Stimulated activated naive CD8-positive, alpha-beta T cell treated with anti-CD3 and anti-CD28 coated beads, Interleukin-15, amount 100 ng/mL, for 72 hours (primary cell): Measurements from ENCODE around the gene NCAM1.
"Not testable (repeated sequence)": the region's sequence is repeated elsewhere in the genome, so short reads cannot be mapped to it uniquely, and the experiment has no call there.

Source experiments
- ATAC-seq: fragments of 150-1000 bp; cut with Tn5 transposase; 2 replicates; pipeline ENCODE4 v1.10.0; 2021; ENCODE audit warnings: mild to moderate bottlenecking, moderate library complexity
- DNase-seq, 2 donors: peaks; one replicate each; pipeline ENCODE4 v3.0.0; 2021 to 2022
- H3K27ac Mint-ChIP-seq, 2 donors: one replicate each; pipeline ENCODE4 v1.8.0; 2022; ENCODE audit warnings: mild to moderate bottlenecking in 2 of 2, mixed read lengths in 2 of 2, moderate library complexity in 2 of 2
- H3K27me3 Mint-ChIP-seq: one replicate; pipeline ENCODE4 v1.8.0; 2022; ENCODE audit warnings: mixed read lengths
- H3K4me1 Mint-ChIP-seq: one replicate; pipeline ENCODE4 v1.8.0; 2022; ENCODE audit warnings: mild to moderate bottlenecking, mixed read lengths
- H3K4me3 Mint-ChIP-seq, 2 donors: one replicate each; pipeline ENCODE4 v1.8.0; 2022; ENCODE audit warnings: mild to moderate bottlenecking in 2 of 2, mixed read lengths in 2 of 2, moderate library complexity in 1 of 2
- H3K9me3 Mint-ChIP-seq, 2 donors: one replicate each; pipeline ENCODE4 v1.8.0; 2022; ENCODE audit warnings: mixed read lengths in 2 of 2

NCAM1 gene

DNA sequence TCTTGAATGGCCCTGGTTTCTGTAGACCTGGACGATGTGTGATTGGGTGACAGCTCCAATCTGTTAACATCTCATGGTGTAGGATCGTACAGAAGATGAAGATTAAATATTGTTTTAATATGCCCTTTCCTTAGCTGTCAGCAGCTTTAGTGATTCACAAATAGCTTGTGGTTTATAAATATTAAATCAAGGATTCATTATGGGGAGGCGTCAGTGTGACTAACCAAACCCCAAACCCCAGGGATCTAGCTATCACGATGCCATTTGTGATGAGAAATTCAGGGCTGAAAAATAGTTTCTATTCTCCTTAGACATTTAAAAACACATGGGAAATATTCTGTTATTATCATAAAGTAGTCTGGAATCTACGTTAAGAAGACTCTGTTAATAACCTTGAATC, 73.4 kb downstream of the NCAM1 start:
- Mint-ChIP-seq H3K27ac (no peak overlapping the region), H3K4me3 (no peak overlapping the region), H3K27me3 (no peaks in the 10 kb centered on the region), H3K4me1 (no peaks in the 10 kb centered on the region), H3K9me3 (peaks cover 6 to 7% of the 10 kb centered on the region in 2 donors)
- DNase-seq (no peak), ATAC-seq (no peak)

DNA sequence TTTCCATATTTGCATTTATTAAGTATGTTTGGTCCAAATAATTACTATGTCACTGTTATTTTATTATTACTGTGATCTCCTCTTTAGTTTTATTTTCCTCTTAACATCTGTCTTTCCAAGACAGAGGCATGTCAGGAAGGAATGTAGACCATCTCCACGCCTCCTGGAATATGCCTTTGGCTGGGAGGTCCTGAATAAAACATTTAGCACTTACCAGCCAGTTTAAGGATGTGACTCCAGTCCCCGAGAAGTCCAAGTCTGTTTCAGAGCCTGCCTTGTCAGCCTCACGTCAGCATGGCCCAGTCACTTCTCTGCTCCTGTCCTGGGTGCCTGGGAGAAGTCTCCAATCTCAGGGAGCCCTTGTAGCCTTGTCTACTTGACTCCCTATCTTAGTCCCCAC, 74.5 kb downstream of the NCAM1 start:
- peaks cover 6 to 7% of the 10 kb centered on the region in 2 donors for H3K9me3 Mint-ChIP-seq
- ATAC-seq: no peak
- no peak for DNase-seq
- no peaks in the 10 kb centered on the region for H3K4me1 Mint-ChIP-seq
- no peak overlapping the region for H3K4me3 Mint-ChIP-seq
- H3K27ac Mint-ChIP-seq: no peak overlapping the region
- H3K27me3 Mint-ChIP-seq: no peaks in the 10 kb centered on the region

DNA sequence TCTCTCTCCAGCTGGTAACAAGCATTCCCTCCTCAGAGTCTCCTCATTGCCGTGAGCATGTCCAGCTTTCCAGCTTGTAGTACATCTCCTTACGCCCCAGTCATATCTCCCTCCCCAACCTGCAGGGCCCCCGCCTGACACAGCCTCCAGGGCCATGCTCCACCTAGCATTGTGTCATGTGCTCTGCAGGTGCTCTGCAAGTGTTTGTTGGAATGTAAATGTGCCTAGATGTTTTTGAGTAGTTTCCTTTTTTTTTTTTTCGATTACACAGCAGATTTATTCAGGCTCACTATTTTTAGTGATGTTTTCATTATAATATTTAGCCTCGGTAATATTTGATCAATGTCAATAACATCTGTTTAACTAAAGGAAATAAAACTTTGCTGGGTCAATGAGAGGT, 82.5 kb downstream of the NCAM1 start:
- peaks cover 17% of the 10 kb centered on the region for H3K27me3 Mint-ChIP-seq
- no peak for DNase-seq
- no peaks in the 10 kb centered on the region for H3K4me1 Mint-ChIP-seq
- no peak overlapping the region for H3K4me3 Mint-ChIP-seq
- H3K9me3 Mint-ChIP-seq: peaks cover 0 to 16% of the 10 kb centered on the region in 2 donors
- ATAC-seq: no peak
- no peak overlapping the region for H3K27ac Mint-ChIP-seq

DNA sequence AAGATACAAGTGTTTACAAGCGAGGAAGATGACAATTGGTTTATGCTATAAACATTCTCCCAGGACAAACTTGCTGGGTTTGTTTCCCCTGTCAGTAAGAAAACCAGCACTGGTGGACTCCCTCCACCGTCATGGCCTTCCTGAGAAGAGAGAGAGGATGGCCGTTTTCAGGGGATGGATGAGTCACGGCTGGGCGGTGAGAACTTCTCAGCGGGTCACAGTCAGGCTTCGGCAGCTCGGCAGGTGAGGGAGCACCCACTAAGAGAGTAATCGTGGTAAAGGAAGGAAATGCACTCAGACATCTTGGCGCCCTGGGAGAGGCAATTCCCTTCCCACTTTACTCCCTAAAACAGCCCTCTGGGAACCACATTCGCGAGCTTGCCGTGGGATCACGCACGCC, 83.9 kb downstream of the NCAM1 start:
- ATAC-seq (no peak), DNase-seq (no peak)
- Mint-ChIP-seq H3K4me1 (no peaks in the 10 kb centered on the region), H3K9me3 (peaks cover 0 to 16% of the 10 kb centered on the region in 2 donors), H3K4me3 (no peak overlapping the region), H3K27me3 (peaks cover 17% of the 10 kb centered on the region), H3K27ac (no peak overlapping the region)

GRCh38 chr11:113046866-113047265, 85.6 kb downstream of the NCAM1 start:
- Mint-ChIP-seq H3K27me3 (peaks cover 12% of the 10 kb centered on the region), H3K9me3 (peaks cover 0 to 16% of the 10 kb centered on the region in 2 donors), H3K27ac (no peak overlapping the region), H3K4me1 (no peaks in the 10 kb centered on the region), H3K4me3 (no peak overlapping the region)
- ATAC-seq: no peak
- DNase-seq: no peak

- ATAC-seq: no peak
- DNase-seq: no peak
- H3K4me1 Mint-ChIP-seq: no peaks in the 10 kb centered on the region
- H3K27me3 Mint-ChIP-seq: no peaks in the 10 kb centered on the region
- H3K9me3 Mint-ChIP-seq: peaks cover 0 to 16% of the 10 kb centered on the region in 2 donors
- no peak overlapping the region for H3K27ac Mint-ChIP-seq
- H3K4me3 Mint-ChIP-seq: no peak overlapping the region
Measured at GRCh38 chr11:113048820-113049768, 87.9 kb downstream of the NCAM1 start.

DNA sequence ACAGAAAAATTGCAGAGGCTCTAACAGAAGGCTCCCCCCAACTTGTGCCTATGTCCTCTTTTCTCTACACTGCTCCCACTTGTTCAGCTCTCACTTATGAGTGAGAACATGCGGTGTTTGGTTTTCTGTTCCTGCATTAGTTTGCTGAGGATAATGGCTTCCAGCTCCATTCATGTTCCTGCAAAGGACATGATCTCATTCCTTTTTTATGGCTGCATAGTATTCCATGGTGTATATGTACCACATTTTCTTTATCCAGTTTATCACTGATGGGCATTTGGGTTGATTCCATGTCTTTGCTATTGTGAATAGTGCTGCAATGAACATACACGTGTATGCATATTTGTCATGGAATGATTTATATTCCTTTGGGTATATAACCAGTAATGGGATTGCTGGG, 91.8 kb downstream of the NCAM1 start:
- ATAC-seq: not testable (repeated sequence)

GRCh38 chr11:113057038-113057437, 95.8 kb downstream of the NCAM1 start:
- Mint-ChIP-seq H3K27ac (no peak overlapping the region), H3K4me3 (no peak overlapping the region), H3K27me3 (no peaks in the 10 kb centered on the region), H3K4me1 (no peaks in the 10 kb centered on the region), H3K9me3 (no peaks in the 10 kb centered on the region)
- no peak for DNase-seq
- no peak for ATAC-seq

More for the DNA sequence above, 91.8 kb downstream of the NCAM1 start:
- not testable (repeated sequence) for H3K9me3 Mint-ChIP-seq, H3K27ac Mint-ChIP-seq, DNase-seq, H3K4me1 Mint-ChIP-seq, H3K4me3 Mint-ChIP-seq, H3K27me3 Mint-ChIP-seq

- Mint-ChIP-seq H3K9me3 (no peaks in the 10 kb centered on the region), H3K4me1 (no peaks in the 10 kb centered on the region), H3K27me3 (no peaks in the 10 kb centered on the region), H3K4me3 (no peak overlapping the region), H3K27ac (no peak overlapping the region)
- ATAC-seq (no peak), DNase-seq (no peak)
Measured at GRCh38 chr11:113059548-113059947, 98.3 kb downstream of the NCAM1 start.

- no peaks in the 10 kb centered on the region for H3K9me3 Mint-ChIP-seq
- H3K27me3 Mint-ChIP-seq: peaks cover 7% of the 10 kb centered on the region
- H3K27ac Mint-ChIP-seq: no peak overlapping the region
- no peaks in the 10 kb centered on the region for H3K4me1 Mint-ChIP-seq
- no peak overlapping the region for H3K4me3 Mint-ChIP-seq
- ATAC-seq (no peak), DNase-seq (no peak)
Measured at GRCh38 chr11:113065330-113065729, 104.1 kb downstream of the NCAM1 start.

DNA sequence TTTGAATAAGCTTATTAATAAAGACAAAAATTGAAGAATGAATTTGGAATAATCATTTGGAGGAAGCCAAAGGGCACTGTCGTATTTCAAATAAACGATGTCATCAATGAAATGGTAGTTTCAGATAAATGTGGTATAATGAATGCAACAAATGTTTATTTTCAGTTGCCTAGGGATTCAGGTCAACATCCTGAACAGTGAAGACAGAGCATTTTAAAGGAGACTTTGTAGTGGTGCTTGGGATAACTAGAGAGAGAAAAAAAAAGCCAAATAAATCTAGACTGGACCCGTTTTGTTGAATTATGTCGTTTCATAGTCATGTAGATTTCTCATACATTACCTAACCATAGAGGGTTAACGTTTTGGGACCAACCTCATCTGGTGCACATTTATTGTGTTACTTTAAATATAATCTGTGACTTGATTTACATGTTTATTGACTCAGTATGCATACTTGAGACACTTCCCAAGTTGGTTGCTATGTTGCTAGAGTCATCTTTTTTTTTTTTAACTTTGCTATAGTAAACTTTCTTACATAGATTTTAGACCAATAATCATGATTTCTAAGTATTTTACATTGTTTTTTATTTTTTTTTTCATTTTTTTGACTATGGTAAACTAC, 111.1 kb downstream of the NCAM1 start:
- ATAC-seq (no peak), DNase-seq (no peak)
- Mint-ChIP-seq H3K27me3 (no peaks in the 10 kb centered on the region), H3K9me3 (no peaks in the 10 kb centered on the region), H3K27ac (no peak overlapping the region), H3K4me3 (no peak overlapping the region), H3K4me1 (no peaks in the 10 kb centered on the region)

DNA sequence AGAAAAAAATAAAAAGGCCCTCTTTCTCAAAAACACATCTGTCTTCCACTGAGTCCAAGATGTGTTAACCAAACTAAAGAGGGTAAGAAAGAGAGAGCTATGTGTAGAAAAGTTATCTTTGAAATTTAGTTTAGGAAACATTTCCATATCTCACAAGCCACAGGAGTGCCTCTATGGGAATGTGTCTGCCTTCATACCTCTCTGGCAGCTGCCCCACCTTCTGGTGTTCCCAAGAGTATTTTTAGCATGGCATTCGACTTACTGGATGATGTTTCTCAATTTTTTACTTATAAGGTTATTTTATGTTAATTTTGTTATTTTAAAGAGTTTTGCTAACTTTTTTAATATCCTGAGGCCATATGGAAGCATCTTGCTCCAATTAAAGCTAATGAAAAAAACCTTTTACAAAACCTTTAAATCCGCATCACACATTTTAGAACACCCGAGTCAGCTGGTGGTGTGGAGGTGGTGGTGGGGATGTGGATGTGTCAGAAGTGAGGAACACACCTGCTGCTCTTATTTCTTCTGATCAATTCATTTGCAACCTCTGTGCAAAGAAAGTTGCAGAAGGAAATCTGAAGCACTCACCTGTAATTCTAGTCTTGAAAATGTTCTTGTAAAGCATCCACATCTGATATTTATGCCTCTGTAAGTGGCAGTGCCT, 112.2 kb downstream of the NCAM1 start:
- Mint-ChIP-seq H3K4me3 (no peak overlapping the region), H3K27me3 (no peaks in the 10 kb centered on the region), H3K4me1 (no peaks in the 10 kb centered on the region), H3K27ac (no peak overlapping the region), H3K9me3 (no peaks in the 10 kb centered on the region)
- no peak for ATAC-seq
- no peak for DNase-seq

- no peak overlapping the region for H3K27ac Mint-ChIP-seq
Measured at GRCh38 chr11:113075586-113076095, 114.4 kb downstream of the NCAM1 start.

GRCh38 chr11:113077379-113077778, 116.2 kb downstream of the NCAM1 start:
- Mint-ChIP-seq H3K4me1 (no peaks in the 10 kb centered on the region), H3K9me3 (no peaks in the 10 kb centered on the region), H3K4me3 (no peak overlapping the region), H3K27me3 (no peaks in the 10 kb centered on the region), H3K27ac (no peak overlapping the region)
- DNase-seq (no peak), ATAC-seq (no peak)

More at GRCh38 chr11:113075586-113076095, 114.4 kb downstream of the NCAM1 start:
- Mint-ChIP-seq H3K4me3 (no peak overlapping the region), H3K4me1 (no peaks in the 10 kb centered on the region), H3K27me3 (no peaks in the 10 kb centered on the region), H3K9me3 (no peaks in the 10 kb centered on the region)
- no peak for DNase-seq
- ATAC-seq: no peak

DNA sequence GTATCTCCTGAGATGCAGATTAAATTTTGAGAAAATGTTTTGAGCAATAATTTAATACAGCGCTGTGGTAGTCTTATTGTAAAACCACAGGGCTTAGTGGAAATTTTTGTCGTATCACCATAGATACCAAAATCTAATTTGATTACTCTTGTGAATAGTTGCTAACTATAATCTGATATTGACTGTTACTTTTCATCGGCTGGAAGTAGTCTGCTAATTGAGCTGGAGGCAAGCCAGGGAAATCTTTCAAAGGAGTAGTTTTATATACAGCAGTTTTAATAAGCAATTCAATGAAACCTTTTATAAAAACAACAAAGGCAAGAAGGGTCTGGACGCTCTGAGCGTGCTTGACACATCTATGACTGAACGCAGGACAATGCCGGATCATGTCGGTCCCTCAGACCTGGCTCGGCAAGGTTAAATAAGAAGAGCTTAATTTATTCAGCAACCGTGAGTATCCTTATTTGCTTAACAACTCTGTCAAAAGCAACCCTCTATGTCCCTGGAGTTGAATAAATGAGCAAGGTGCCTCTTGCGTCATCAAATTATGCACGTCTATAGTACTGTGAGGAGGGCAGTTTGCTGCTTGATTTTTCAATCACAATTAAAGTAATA, 121.2 kb downstream of the NCAM1 start:
- H3K4me3 Mint-ChIP-seq: no peak overlapping the region
- ATAC-seq (no peak), DNase-seq (no peak)

More for the DNA sequence above, 121.2 kb downstream of the NCAM1 start:
- no peaks in the 10 kb centered on the region for H3K27me3 Mint-ChIP-seq
- no peaks in the 10 kb centered on the region for H3K9me3 Mint-ChIP-seq
- H3K27ac Mint-ChIP-seq: no peak overlapping the region
- no peaks in the 10 kb centered on the region for H3K4me1 Mint-ChIP-seq
